Activated T-cell treated with anti-CD3 and anti-CD28 coated beads for 1 hour (primary cell): ENCODE data around the gene FUBP3.

Source experiments
- DNase-seq: peaks from one replicate; pipeline ENCODE4 v3.0.0-alpha.2; 2020; ENCODE audit warnings: low read depth

FUBP3 gene

DNA sequence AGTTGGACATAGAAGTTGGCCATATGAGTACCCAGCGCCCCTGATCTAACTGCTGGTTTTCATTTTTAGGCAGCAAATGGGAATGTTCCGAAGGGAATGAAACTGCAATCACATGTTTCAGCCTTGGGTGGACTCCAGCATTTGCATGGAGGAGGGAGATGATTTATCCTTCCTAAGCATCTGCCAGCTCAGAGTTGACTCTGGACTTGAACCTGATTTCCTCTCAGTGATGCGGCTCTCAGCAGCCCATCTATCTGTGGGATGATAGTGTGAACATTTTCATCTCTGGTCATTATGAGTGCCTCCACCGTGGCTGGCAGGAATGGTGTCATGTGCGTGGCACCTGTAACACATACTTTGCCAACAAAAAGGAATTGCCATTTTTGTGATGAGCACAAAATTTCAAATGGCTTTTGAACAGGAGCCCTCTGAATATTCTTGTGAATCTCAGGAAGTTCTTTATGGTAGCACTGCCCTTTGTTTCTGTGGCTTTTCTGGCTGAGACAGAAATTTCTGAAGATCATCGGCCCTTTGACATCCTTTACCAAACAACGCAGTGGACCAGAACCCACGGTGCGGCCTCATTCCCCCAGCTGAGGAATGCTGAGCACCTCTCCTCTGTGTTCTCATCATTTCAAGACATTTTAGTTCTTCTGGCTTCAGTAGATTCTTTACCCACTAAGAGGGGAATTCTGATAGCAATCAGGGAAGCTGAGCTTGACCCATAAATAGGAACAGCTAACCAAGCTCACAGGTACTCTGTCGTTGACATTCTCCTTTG is 28.5 kb downstream of the FUBP3 start:
- DNase-seq, result no peak

DNA sequence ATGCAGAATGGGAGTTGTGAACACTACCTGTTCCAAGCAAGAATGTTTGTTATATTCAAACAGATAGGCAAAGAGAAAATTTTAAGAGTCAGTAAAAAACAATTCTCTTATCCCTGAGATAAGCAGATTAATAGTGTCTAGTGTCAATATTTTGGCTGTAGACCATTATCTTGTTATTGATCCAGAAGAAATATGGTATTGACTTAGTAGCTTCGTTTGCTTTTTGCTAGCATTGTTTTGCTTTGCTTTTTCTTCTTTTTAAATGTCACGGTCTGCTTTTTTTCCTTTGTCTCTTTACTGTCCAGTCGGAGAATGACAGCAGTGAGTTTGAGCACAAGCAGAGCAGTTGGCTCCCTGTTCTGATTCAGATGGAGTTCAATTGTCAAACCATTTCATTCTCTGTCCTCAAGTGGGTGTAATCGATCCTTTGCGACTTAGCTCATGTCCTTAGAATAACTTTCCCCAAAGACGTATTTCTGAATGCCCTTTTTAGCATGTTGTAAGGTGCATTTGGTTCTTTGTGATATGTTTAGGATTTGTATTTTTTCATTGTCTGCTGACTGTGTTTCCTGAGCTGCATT is 29.3 kb downstream of the FUBP3 start:
- DNase-seq, result no peak

DNA sequence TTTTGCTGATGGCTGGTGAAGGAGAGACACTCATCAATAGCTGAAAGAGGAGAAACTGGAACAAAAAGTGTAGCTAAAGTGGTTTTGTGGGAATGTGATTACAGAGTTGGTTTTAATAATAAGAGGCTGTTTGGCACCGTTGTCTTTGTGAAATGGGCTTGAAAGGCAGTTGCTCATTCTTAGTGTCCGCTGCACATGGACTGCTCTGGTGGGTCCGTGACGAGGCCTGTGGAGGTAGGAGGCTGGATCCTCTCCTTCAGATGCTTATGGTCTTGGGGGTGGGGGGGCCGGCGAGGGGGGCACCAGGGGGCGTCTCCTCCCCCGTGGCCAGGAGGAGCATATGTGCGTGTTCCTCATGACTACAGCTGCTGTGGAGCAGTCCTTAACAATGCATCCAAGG is 29.8 kb downstream of the FUBP3 start:
- no peak for DNase-seq

DNA sequence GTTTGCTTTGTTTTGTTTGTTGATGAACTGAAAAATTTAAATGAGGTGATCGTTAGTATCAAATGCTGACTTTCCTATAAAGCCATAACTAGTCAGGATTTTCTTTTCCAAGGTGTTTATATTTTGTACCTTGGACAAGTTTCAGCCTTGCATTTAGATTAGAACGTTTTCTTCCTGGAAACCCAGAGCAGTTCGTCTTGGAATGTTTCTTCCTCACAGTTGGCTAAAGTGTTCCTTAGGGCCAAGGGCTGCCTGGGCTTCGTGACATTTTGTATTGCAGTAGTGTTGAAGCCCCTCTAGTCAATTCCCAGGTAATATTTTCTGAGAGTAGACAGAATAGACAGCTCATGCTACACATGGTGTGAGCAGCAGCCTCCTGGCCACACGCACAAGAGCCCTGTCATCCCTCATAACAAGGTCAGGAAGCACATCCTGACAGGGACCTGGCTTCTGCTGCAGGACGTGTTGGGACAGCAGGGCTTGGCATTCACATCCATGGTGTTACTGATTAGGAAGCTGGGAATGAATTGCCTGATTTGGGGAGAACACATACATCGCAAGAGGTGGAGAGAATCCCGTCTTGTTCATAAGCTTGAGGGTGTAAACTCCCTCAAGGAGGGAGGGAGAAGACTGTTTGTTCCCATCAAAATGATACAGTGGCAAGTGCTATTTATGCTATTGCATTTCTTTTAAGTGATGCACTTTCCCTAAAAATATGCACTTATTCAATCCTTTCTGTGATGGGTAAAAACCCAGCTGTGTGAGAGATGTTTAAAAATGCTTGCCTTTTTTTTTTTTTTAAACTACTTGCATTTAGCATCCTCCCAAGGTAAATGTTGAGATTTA is 31.7 kb downstream of the FUBP3 start:
- no peak for DNase-seq

DNA sequence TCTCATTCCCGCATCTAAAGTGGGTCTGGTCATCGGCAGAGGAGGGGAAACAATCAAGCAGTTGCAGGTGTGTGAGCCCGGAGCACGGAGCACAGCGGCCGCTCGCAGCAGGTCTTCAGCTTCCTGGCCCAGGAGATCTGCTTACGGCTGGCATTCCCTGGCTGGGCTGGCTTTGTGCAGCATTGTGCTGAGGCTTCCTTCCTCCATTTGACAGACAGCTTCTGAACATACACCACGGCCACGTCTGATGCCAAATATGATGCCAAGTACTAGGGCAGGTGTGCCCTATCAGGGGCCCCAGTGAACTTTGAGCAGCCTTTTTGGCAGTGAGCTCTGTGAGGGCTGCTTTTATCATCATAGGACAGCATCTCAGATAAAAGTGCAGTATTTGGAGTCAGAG is 37.1 kb downstream of the FUBP3 start:
- no peak for DNase-seq

DNA sequence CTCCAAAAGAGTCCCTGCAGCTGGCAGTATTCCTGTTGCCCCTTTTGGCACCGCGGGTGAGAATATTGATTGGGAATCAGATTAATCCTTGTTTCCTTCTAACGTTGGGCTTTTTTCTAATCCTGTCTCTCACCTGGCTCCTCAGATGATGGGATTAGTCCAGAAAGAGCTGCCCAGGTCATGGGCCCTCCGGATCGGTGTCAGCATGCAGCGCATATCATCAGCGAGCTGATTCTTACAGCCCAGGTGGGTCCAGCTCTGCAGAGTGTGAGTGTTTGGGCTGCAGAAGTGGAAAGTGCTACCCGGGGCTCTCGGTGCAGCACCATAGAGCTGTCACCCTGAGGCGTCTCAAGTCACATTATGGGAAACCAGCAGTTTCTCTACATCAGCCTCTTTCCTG is 44.1 kb downstream of the FUBP3 start:
- no peak for DNase-seq

DNA sequence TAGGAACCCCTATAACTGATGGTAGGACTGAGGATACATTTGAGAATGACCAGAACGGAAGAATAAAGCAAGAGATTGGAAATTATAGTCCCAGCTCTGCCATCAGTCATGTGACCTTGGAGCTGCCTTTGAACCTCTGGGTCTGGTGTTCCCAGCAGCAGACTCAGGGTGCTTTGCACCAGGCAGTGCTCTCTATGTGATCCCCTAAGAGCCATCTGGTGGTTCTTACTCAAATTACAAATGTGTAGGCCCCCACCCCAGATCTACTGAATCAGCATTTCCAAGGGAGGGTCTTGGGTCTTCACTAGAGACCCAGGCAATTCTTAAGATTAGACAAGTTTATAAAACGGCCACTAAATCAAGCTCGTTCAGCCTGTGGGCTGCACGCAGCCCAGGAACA is 44.8 kb downstream of the FUBP3 start:
- DNase-seq, result no peak

DNA sequence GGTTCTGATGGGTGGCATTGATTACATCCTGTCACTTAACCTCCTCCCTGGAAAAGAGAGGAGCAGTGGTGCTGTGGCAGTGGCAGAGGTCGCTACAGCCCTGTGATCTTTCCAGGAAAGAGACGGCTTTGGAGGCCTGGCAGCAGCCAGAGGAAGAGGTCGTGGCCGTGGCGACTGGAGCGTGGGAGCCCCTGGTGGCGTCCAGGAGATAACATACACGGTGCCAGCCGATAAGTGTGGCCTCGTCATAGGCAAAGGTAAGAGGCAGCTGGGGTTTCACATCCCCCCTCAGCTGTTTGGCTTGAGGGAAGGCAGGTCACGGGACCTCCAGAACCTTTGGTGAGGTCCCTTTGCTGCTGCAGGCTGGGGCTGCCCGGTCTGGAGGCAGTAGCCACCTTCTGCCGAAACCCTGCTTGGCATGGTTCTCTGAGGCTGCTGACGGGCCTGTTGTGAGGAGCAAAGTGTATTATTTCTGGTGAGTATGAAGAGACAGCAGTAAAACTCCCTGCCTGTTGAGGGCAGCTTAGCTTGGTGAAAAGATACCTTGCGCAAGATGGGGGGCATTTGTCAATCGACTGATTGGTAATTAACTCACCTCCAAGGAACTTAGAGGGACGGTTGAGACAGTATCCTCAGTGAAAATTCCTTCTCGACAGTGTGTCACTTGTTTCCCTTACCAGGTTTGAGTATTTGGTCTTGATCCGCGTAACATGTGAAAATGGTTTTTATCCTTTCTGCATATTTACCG is 47.0 kb downstream of the FUBP3 start:
- DNase-seq, result no peak

DNA sequence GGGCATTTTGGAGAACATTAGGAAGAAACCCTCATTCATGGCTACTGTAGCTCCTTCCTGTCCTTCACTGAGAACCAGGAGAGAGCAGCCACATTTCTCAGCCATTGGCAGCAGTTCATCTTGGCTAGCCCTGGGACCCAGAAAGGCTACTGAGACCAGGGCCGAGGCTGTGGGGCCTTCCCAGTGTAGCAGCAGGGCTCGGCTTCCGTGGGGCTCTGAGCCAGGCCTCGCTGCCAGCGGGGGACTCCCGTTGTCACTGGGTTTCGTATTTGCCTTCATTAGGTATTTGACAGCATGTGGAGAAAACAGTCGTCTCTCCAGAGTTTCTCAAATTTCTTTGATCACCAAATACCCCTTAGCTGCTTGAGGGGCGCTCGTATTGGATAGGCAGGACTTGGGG is 47.7 kb downstream of the FUBP3 start:
- DNase-seq, result no peak

DNA sequence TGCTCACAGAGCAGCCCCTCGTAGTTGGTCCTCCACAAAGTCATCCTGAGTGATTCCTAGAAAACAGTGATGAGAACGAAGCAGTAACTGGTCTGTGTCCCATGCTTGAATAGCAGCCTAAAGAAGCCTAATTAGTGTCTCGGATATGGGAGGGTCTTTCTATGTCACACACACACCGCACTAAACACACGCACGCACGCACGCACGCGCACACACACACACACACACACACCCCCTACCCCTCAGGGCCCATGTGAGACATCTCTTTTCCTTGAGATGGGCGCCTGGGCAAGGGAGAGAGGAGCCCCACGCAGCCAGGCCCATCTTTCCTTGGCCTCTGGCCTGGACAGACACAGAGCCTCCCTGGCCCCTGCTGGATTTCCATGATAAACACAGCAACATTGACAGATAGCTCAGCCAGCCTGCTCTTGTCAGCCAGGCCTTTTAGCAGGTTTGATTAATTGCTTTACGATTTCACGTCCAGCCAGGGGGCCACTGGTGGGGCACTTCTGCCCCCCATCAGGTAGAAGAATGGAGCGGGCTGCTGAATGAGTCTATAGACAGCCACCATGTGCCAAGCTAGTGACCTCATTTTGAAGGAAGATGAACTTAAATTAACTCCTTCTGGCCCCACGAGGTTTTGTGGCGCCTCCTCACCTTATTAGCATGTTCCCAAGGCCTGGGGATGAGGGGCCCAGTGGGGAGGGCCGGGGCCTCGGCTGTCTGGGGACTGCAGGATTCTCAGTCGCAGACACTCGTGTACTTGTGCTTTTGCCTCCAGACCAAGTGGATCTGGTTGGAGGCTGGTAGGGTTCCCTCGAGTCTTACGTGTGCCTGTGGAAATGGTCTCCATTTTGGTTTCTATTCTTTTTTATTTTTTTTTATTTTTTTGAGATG is 48.8 kb downstream of the FUBP3 start:
- DNase-seq, result no peak

DNA sequence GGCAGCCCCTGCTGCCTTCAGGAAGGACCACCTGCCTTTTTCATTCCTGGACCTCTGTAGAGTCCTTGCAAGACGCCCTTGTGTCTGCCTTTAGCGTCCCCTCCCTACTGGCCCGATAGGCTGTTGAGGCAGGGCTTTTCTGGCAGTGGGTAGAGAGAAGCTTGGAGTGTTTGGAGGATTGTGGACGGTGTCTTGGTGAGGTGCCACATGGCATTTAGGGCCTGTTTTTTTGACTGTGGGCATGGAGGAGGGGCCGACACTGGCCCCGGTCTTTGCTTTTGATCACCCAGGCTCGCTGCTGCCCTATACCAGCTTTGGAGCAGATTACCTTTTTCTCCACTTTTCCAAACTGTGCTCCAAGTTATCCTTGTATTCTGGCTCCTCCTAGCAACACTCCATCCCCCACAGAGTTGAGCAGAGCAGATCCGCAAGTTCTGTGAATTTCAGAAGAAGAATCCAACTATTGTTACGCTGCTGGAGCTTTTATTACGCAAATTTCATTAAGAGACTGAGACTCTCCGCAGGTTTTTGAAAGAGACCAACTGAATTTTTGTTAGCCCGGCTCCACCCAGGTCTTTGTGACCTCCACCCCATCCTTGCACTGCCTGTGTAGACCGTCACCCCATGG is 50.2 kb downstream of the FUBP3 start:
- DNase-seq, result no peak

DNA sequence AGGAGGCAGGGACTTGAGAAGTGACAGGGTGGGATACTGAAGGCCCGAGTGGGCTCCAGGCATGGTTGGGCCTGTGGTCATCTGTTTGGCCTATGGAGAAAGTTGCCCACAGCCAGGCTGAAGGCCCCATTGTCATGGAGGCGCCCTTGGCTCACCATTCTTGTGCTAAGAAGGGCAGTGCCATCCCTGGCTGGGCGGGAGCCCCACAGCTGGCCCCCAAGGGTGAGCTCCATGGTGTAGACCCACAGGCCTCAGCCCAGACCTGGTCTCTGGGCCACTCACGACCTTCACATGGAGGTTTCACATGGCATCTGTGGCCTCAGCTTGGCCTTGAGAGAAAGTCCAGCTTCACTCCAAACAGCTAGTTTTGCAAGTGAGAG is 50.7 kb downstream of the FUBP3 start:
- no peak for DNase-seq

DNA sequence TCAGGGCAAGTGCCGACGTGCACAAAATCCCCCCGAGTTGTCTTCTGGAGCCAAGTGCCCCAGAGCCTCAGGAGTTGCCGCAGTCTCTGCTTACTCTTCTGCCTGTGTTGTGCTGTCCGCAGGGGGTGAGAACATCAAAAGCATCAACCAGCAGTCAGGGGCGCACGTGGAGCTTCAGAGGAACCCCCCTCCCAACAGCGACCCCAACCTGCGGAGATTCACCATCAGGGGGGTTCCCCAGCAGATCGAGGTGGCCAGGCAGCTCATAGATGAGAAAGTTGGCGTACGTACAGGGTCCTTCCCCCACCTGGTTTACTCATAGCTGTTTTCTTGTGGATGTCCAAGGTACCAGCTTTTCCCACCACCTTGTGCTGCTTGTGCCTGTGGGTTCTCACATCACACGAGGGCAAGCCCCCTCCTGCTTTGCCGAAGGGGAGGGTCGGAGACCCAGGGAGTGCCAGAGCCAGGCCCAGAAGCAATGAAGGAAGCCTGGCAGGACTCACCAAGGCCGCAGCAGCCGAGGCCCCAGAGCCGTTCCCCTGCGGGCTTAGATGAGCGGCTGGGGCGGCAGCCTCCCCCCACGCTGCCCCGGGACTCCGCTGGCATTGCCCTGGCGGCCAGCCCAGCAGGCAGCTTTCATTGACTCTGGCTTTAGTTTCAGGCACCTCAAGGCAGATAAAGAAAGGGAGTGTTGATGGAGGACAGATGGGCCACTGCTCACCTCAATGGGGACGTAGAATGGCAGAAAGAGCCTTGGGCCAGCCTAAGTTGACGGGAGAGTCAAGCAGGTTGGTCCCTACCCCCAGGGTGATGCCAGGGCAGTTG is 51.3 kb downstream of the FUBP3 start:
- no peak for DNase-seq

DNA sequence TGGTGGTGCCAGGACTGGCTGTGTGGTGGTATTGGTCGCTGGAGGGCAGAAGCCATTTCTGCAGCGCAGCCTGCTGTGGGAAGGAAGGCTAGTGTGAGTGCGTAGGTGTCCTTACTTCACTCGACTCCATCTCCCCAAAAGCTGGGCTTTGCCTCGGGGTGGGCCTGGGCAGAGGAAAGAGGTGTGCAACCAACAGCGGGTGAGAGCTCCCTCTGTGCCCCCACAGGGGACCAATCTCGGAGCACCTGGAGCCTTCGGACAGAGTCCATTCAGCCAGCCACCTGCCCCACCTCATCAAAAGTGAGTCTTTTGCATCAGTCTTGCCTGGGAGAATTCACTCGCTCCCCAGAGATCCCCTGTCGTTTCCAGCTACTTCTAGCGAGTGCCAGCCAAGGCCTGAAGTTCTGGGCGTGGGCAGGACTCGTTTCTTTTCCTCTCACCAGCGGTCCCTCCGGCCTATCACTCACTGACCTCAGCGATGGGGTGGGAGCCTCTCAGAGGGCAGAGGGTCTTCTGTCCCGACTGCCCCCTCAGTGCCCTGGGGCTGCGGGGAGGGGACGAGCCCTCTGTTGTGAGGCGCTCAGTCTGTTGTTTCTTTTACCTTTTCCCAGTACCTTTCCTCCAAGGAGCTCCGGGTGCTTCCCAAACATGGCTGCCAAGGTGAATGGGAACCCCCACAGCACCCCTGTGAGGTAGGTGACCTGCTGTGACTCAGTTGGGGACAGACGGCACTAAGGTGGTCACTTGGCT is 52.1 kb downstream of the FUBP3 start:
- DNase-seq, result no peak

DNA sequence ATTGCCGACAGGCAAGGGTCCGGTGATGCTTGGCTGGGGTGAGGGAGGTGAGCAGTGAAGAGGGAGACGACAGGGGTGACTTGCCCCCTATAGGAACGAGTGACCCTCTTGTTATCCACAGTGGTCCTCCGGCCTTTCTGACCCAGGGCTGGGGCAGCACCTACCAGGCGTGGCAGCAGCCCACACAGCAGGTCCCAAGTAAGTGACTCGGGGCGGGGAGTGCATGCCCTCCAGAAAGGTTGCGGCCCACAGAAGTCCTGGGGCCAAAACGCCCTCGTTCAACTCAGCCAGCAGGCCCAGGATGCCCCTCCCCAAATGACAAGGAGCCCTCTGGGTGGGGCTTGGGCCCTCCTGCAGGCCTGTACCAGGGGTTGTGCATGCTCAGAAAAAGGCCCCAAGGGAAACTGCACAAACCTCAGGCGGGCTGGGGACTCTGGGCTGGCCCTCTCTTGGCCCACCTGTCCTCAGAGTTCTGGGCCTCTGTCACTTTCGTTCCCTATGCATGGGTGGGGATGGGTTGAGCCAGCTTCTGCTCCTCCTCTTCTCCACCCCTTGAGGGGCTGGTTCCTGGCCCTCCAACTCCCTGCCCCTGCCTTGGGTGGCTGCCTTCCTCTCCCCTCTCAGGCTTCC is 52.8 kb downstream of the FUBP3 start:
- no peak for DNase-seq

DNA sequence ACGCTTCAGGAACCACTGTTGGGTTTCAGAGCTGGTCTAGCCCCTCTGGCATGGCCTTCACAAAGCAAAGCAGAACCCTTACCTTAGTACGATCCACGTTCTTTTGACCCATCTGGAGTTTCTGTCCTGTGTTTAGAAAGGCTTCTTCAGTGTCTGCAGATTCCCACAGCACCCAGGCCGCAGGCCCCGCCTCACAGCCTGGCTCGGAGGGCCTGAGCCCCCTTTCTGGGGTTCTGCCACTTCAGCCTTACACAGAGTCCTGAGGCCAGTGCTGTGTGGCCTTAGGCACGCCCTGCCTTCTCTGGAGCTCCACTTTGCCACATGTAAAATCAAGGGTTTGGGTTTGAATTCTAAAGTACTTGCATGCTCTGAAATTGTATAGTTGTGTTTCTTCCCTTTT is 53.5 kb downstream of the FUBP3 start:
- DNase-seq, result no peak

DNA sequence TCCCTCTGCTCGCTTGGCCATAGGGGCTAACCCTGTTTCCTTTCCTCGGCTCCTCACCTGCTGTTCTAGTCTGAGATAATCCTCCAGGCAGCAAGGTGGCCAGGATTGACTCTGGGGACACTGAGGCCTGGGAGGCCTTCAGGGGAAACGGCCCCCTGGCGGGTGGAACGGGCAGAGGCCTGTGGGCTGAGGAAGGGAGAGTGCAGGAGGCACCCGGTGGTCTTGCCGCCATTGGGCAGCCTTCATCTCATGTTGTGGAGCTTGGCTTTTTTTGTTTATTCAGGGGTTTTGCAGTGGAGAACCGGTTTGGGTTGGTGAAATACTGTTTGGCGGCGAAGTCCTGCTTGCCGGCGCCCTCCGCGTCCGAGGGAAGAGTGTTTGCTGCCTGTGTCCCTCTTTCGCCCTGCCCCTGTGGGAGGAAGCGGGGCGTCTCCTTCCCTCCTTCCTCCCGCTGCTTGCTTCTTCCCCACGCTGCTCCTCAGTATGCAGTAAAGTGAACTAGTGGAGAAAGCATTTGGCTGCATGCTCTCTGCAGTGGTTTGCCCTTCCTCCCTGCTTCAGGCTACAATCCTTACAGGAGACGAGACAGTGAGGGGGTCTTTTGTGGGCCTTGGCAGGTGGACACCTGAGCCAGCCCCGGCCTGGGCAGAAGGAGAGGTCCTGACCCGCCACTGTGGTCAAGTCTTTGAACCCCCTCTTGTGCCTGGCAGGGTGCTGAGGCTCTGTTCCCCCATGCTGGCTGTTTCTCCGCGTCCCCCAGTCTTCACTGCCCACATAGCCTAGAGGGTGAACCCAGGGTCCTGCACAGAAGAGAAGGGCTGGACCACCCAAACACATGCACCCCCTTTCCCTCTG is 54.2 kb downstream of the FUBP3 start:
- DNase-seq, result no peak
